OCI-LY7 (cell line): ENCODE data around the gene TMPRSS9. TPM values are rescaled to one million over a fixed set of nuclear protein-coding genes. Genes with fewer than 3 reads are reported as not detected.

Experiments used
- BruUV-seq: library from RNA; stranded (reverse); fragments of 400-500 nt; replicated peaks from 2 replicates; lab custom pipeline; 2021; lab: Mats Ljungman, UMichigan
- CTCF ChIA-PET: fragments of 300-600 bp; sonication (Branson Sonifier 250); formaldehyde crosslinking; loops from one replicate; lab custom pipeline; 2022; ENCODE audit warnings: antibody characterized with exemption; ENCODE audit not compliant: unreplicated experiment; lab: Charles Lee
- POLR2A ChIA-PET: fragments of 300-600 bp; sonication (Branson Sonifier 250); formaldehyde crosslinking; loops from one replicate; lab custom pipeline; 2022; ENCODE audit warnings: antibody characterized with exemption; lab: Charles Lee
- DNase-seq: peaks from one replicate; pipeline ENCODE4 v3.0.0-alpha.2; 2015; ENCODE audit warnings: low spot score
- H2AFZ ChIP-seq: fragments of 200-600 bp; sonication (generic), shearing (Covaris generic); 2 replicates; pipeline ENCODE4 v1.6.1; 2014; ENCODE audit warnings: mild to moderate bottlenecking, antibody characterized with exemption, low read length, moderate library complexity
- H3K27ac ChIP-seq: fragments of 200-600 bp; sonication (generic); 2 replicates; pipeline ENCODE4 v1.5.1; 2014; ENCODE audit warnings: mixed run types, low read depth, mild to moderate bottlenecking, moderate library complexity, low read length, inconsistent platforms; ENCODE audit not compliant: poor library complexity, severe bottlenecking
- H3K36me3 ChIP-seq: fragments of 200-600 bp; sonication (generic); 2 replicates; pipeline ENCODE4 v1.6.1; 2014; ENCODE audit warnings: mild to moderate bottlenecking, antibody characterized with exemption, low read length, moderate library complexity, mixed read lengths; ENCODE audit not compliant: insufficient read depth
- H3K4me1 ChIP-seq: fragments of 200-600 bp; sonication (generic); 2 replicates; pipeline ENCODE4 v1.5.1; 2014; ENCODE audit warnings: mild to moderate bottlenecking, low read length; ENCODE audit not compliant: insufficient read depth, poor library complexity, severe bottlenecking
- H3K4me2 ChIP-seq: fragments of 200-600 bp; sonication (generic); 2 replicates; pipeline ENCODE4 v1.6.1; 2014; ENCODE audit warnings: mild to moderate bottlenecking, low read length
- H3K4me3 ChIP-seq: fragments of 200-600 bp; sonication (generic); 2 replicates; pipeline ENCODE4 v1.5.1; 2014; ENCODE audit warnings: mild to moderate bottlenecking, low read depth, low read length; ENCODE audit not compliant: poor library complexity, severe bottlenecking
- H3K79me2 ChIP-seq: fragments of 200-600 bp; sonication (generic); 2 replicates; pipeline ENCODE4 v1.6.1; 2016; ENCODE audit warnings: low read depth, mild to moderate bottlenecking, low read length, moderate library complexity, mixed read lengths; ENCODE audit not compliant: insufficient read depth
- H3K9me2 ChIP-seq: fragments of 200-600 bp; sonication (generic); 2 replicates; pipeline ENCODE4 v1.6.1; 2016; ENCODE audit warnings: mild to moderate bottlenecking, low read length, mixed read lengths; ENCODE audit not compliant: insufficient read depth
- H3K9me3 ChIP-seq: fragments of 200-600 bp; sonication (generic); 2 replicates; pipeline ENCODE4 v1.6.1; 2014; ENCODE audit warnings: mild to moderate bottlenecking, mixed run types, low read length, mixed read lengths
- H4K20me1 ChIP-seq: fragments of 200-600 bp; sonication (generic); 2 replicates; pipeline ENCODE4 v1.6.1; 2014; ENCODE audit warnings: mild to moderate bottlenecking, antibody characterized with exemption, low read length, moderate library complexity, mixed read lengths; ENCODE audit not compliant: insufficient read depth
- EZH2phosphoT487 ChIP-seq: fragments of 200-600 bp; sonication (generic); IDR thresholded peaks from 2 replicates; pipeline ENCODE4 v1.6.1; 2018; ENCODE audit warnings: low read depth, borderline replicate concordance, mild to moderate bottlenecking, mixed run types, antibody characterized with exemption, low read length, moderate library complexity, mixed read lengths
- intact Hi-C: fragments of 100-400 bp; cut with micrococcal nuclease; formaldehyde crosslinking; loops from one replicate; pipeline ENCODE4 v1.10.0; 2022; ENCODE audit not compliant: unreplicated experiment
- total RNA-seq, 2 experiments: library from RNA; depleted of rRNA in 1 of 2; stranded (reverse); fragments of >200 nt in 1 of 2; shearing (Covaris generic) in 1 of 2; gene quantifications; 2 replicates each; pipeline ENCODE4 v1.2.3, GENCODE V29; 2014 to 2022
- TF ChIP-seq, protein P1 (sequence below): fragments of 200-600 bp; sonication (generic); conservative IDR thresholded peaks from 2 replicates; pipeline ENCODE4 v1.5.1; 2014; ENCODE audit warnings: mild to moderate bottlenecking, antibody characterized with exemption, low read length, moderate library complexity, mixed read lengths

TMPRSS9 gene
- total RNA-seq, 2 experiments from 2014 or later = 0.44 TPM; not detected in 1

DNA sequence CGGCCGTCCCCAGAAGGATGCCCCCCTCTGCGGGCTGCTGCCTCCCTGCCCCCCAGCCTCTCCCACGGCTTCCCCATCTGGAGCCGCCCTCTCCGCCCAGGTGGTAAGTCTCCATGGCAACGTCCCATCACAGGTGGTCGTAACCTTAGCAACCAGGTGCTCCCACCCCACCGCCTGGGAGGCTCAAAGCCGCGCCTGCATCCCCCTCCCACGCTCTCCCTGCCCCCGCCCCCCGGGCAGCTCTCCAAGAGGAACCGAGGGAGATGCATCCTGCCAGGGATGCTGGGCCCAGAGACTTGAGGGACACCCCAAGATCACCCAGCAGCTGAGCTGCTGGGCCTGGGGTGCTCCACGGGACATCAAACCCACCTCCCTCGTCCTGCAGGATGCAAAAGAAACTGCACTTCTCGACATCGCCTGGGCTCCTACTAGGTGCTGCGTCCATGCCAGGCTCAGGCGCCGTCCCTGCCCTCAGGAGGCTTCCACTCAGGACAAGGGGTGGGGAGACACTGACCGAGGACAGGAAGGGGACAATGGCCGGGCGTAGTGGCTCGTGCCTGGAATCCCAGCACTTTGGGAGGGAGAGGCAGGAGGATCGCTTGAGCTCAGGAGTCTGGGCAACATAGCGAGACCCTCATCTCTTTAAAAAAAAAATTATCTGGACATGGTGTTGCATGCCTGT is 47.1 kb upstream of the TMPRSS9 start:
- Histone ChIP-seq H3K9me3 (peaks cover 19% of the 10 kb centered on the region), H3K27ac (no peak overlapping the region), H3K4me2 (no peak overlapping the region), H4K20me1 (no peaks in the 10 kb centered on the region), H2AFZ (no peak overlapping the region), H3K4me3 (no peak overlapping the region), H3K36me3 (no peaks in the 10 kb centered on the region), H3K4me1 (peaks cover 16% of the 10 kb centered on the region), H3K9me2 (no peaks in the 10 kb centered on the region), H3K79me2 (no peaks in the 10 kb centered on the region)
- intact Hi-C loops = no loop called here
- ChIA-PET CTCF (no interaction called here), POLR2A (no interaction called here)
- TF ChIP-seq, protein P1, sequence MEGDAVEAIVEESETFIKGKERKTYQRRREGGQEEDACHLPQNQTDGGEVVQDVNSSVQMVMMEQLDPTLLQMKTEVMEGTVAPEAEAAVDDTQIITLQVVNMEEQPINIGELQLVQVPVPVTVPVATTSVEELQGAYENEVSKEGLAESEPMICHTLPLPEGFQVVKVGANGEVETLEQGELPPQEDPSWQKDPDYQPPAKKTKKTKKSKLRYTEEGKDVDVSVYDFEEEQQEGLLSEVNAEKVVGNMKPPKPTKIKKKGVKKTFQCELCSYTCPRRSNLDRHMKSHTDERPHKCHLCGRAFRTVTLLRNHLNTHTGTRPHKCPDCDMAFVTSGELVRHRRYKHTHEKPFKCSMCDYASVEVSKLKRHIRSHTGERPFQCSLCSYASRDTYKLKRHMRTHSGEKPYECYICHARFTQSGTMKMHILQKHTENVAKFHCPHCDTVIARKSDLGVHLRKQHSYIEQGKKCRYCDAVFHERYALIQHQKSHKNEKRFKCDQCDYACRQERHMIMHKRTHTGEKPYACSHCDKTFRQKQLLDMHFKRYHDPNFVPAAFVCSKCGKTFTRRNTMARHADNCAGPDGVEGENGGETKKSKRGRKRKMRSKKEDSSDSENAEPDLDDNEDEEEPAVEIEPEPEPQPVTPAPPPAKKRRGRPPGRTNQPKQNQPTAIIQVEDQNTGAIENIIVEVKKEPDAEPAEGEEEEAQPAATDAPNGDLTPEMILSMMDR = no peak
- no peak for TF ChIP-seq EZH2phosphoT487
- BruUV-seq = no TSS peak
- no peak for DNase-seq

DNA sequence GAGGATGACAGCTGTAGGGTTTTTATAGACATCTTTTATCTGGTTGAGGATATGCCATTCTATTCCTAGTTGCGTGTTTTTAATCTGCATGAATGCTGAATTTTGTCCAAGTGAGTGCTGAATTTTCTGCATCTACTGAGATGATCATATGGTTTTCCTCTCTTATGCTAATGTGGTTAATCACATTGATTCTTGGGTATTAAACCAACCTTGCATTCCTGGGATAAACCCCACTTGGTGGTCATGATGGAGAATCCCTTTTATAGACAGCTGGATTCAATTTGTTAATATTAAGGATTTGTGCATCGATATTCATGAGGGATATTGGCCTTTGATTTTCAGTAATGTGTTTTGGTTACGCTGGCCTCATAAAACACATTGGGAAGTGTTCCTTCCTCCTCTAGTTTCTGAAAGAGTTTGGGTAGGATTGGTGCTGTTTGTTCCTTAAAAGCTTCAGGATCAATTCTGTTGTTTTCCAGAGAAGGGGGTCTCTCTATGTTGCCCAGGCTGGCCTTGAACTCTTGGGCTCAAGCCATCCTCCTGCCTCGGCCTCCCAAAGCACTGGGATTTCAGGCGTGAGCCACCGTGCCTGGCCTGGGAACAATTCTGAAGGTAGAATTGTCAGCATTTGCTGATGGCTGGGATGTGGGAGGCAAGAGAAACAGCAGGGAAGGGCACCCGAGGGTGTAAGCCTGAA is 44.8 kb upstream of the TMPRSS9 start:
- Histone ChIP-seq H3K4me3 (no peak overlapping the region), H3K4me2 (no peak overlapping the region), H3K36me3 (no peaks in the 10 kb centered on the region), H3K79me2 (no peaks in the 10 kb centered on the region), H3K27ac (no peak overlapping the region), H4K20me1 (no peaks in the 10 kb centered on the region), H3K9me3 (peaks cover 19% of the 10 kb centered on the region), H2AFZ (no peak overlapping the region), H3K9me2 (no peaks in the 10 kb centered on the region), H3K4me1 (peaks cover 23% of the 10 kb centered on the region)
- POLR2A ChIA-PET = no interaction called here
- DNase-seq = no peak
- BruUV-seq = no TSS peak
- CTCF ChIA-PET = no interaction called here
- TF ChIP-seq EZH2phosphoT487 = no peak
- TF ChIP-seq, protein P1 = no peak
- intact Hi-C loops = loop anchor here (5.0 kb wide), 1 partner anchor 158 kb away; no protein-coding TSS in a partner anchor

DNA sequence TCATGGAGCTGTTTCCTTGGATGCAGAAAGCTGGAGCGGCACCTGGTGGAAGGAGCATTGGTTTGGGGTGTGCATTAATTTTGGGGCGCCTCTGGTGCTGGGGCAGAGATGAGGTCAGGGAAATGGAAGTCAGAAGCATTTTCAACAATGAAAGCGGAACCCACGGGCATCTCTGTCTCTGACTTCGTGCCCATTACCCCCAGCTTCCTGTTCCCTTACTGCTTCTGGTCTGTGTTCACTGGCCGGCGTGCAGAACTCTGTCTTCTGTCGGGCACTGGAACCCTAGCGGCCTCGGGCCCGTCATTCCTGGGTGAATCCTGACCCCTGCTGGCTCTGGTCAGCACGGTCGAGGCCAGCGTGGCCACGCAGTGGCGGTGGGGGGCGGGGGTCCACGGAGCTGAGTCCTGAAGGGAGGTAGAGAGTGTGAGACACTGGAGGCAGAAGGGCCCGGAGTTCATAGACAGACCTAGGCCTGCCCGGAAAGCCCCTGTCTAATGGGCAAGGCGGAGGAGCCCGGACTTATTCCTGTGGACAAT is 44.2 kb upstream of the TMPRSS9 start:
- Histone ChIP-seq H2AFZ (no peak overlapping the region), H3K4me3 (no peak overlapping the region), H3K27ac (no peak overlapping the region), H3K4me2 (no peak overlapping the region), H3K4me1 (peaks cover 23% of the 10 kb centered on the region), H3K9me2 (no peaks in the 10 kb centered on the region), H4K20me1 (no peaks in the 10 kb centered on the region), H3K36me3 (peaks cover 4% of the 10 kb centered on the region; the same call in 1 of the 2 replicates), H3K79me2 (no peaks in the 10 kb centered on the region), H3K9me3 (peaks cover 19% of the 10 kb centered on the region)
- TF ChIP-seq, protein P1 = peak; percentile 37; the same call in 1 of the 2 replicates
- TF ChIP-seq EZH2phosphoT487 = no peak
- no TSS peak for BruUV-seq
- peak; percentile 37 for DNase-seq
- POLR2A ChIA-PET = no interaction called here
- intact Hi-C loops = loop anchor here (5.0 kb wide), 1 partner anchor 159 kb away; no protein-coding TSS in a partner anchor
- CTCF ChIA-PET = no interaction called here
